ENCODE results near the gene DCLRE1A.
A peak's percentile ranks its signal among the peaks of the same experiment; 100 is the strongest.
"Not testable (repeated sequence)": the region's sequence is repeated elsewhere in the genome, so short reads cannot be mapped to it uniquely, and the experiment has no call there.

The DCLRE1A gene

GRCh38 chr10:113857210-113857609, 3.3 kb upstream of the DCLRE1A start:
- no peak for DNase-seq

GRCh38 chr10:113856563-113856962, 2.7 kb upstream of the DCLRE1A start:
- no peak for DNase-seq

GRCh38 chr10:113854761-113855588, 1.1 kb upstream of the DCLRE1A start:
- peak; percentile 23 for DNase-seq

GRCh38 chr10:113853578-113854012, 287 bp downstream of the DCLRE1A start:
- no peak for DNase-seq

GRCh38 chr10:113849946-113850345, 3.9 kb downstream of the DCLRE1A start:
- DNase-seq, result no peak

GRCh38 chr10:113849140-113849803, 4.6 kb downstream of the DCLRE1A start:
- DNase-seq, result no peak

- no peak for DNase-seq
Observed at GRCh38 chr10:113846036-113846435, 7.8 kb downstream of the DCLRE1A start.

GRCh38 chr10:113843972-113844485, 9.9 kb downstream of the DCLRE1A start:
- no peak for DNase-seq

- no peak for DNase-seq
Observed at GRCh38 chr10:113842171-113842570, 11.7 kb downstream of the DCLRE1A start.

GRCh38 chr10:113828567-113828966, 25.3 kb downstream of the DCLRE1A start:
- DNase-seq, result not testable (repeated sequence)

GRCh38 chr10:113825791-113826190, 28.1 kb downstream of the DCLRE1A start:
- DNase-seq, result no peak

GRCh38 chr10:113823389-113823788, 30.5 kb downstream of the DCLRE1A start:
- no peak for DNase-seq

GRCh38 chr10:113822174-113822573, 31.7 kb downstream of the DCLRE1A start:
- DNase-seq, result no peak

GRCh38 chr10:113821306-113821705, 32.6 kb downstream of the DCLRE1A start:
- not testable (repeated sequence) for DNase-seq

- no peak for DNase-seq
Observed at GRCh38 chr10:113820507-113820906, 33.4 kb downstream of the DCLRE1A start.

GRCh38 chr10:113819989-113820388, 33.9 kb downstream of the DCLRE1A start:
- no peak for DNase-seq

- not testable (repeated sequence) for DNase-seq
Observed at GRCh38 chr10:113814700-113815099, 39.2 kb downstream of the DCLRE1A start.

GRCh38 chr10:113808168-113808567, 45.7 kb downstream of the DCLRE1A start:
- no peak for DNase-seq

- DNase-seq, result no peak
Observed at GRCh38 chr10:113806503-113806902, 47.4 kb downstream of the DCLRE1A start.

- no peak for DNase-seq
Observed at GRCh38 chr10:113802997-113803396, 50.9 kb downstream of the DCLRE1A start.

- DNase-seq, result no peak
Observed at GRCh38 chr10:113801569-113801968, 52.3 kb downstream of the DCLRE1A start.

- no peak for DNase-seq
Observed at GRCh38 chr10:113791691-113792090, 62.2 kb downstream of the DCLRE1A start.

- DNase-seq, result no peak
Observed at GRCh38 chr10:113788604-113789083, 65.2 kb downstream of the DCLRE1A start.
